Aorta (tissue), 5 donors: ENCODE measurements around the gene MAPK4. TPM values are rescaled to one million over a fixed set of nuclear protein-coding genes. Genes with fewer than 3 reads are reported as not detected.

Source experiments
- ATAC-seq: fragments of 200-7000 bp; cut with Tn5 transposase; one replicate; pipeline ENCODE4 v1.9.1; 2022; ENCODE audit warnings: moderate library complexity; ENCODE audit not compliant: low FRiP score
- DNase-seq, 2 donors: peaks; one replicate each; pipeline ENCODE4 v3.0.0-alpha.2; 2020
- H3K27ac ChIP-seq, 2 donors: one replicate each; pipeline ENCODE4 v1.5.1; 2013; ENCODE audit warnings: low read length in 2 of 2, mild to moderate bottlenecking in 2 of 2, moderate library complexity in 2 of 2, control low read depth in 1 of 2, inconsistent platforms in 1 of 2, low read depth in 1 of 2
- H3K27me3 ChIP-seq, 2 donors: one replicate each; pipeline ENCODE4 v1.6.1; 2013; ENCODE audit warnings: control low read depth in 1 of 2, low read length in 1 of 2, mild to moderate bottlenecking in 1 of 2, moderate library complexity in 1 of 2; ENCODE audit not compliant: insufficient read depth in 2 of 2, control insufficient read depth in 1 of 2
- H3K36me3 ChIP-seq, 2 donors: one replicate each; pipeline ENCODE4 v1.6.1; 2013; ENCODE audit warnings: control low read depth in 1 of 2, low read length in 1 of 2, mild to moderate bottlenecking in 1 of 2; ENCODE audit not compliant: insufficient read depth in 2 of 2, control insufficient read depth in 1 of 2
- H3K4me1 ChIP-seq, 2 donors: one replicate each; pipeline ENCODE4 v1.6.1; 2013; ENCODE audit warnings: low read length in 2 of 2, control low read depth in 1 of 2, mild to moderate bottlenecking in 1 of 2, moderate library complexity in 1 of 2; ENCODE audit not compliant: insufficient read depth in 2 of 2, control insufficient read depth in 1 of 2
- H3K4me3 ChIP-seq, 2 donors: one replicate each; pipeline ENCODE4 v1.5.1; 2013; ENCODE audit warnings: low read length in 2 of 2, control low read depth in 1 of 2, mild to moderate bottlenecking in 1 of 2
- H3K9me3 ChIP-seq: one replicate; pipeline ENCODE4 v1.6.1; 2013; ENCODE audit warnings: mild to moderate bottlenecking, low read length; ENCODE audit not compliant: control insufficient read depth
- WGBS, 2 donors: extraction: QIAGEN DNeasy Blood & Tissue Kit; methylation state at CpG; one replicate each; pipeline ENCODE4 v1.1.7; 2013; 5-methylcytosine and 5-hydroxymethylcytosine counted together
- intact Hi-C, 2 donors: fragments of 100-400 bp; cut with DNase I; formaldehyde crosslinking; loops; one replicate each; pipeline versions ENCODE4 v1.14.2 to v1.15.0; 2022
- polyA plus RNA-seq, 2 donors: library from polyadenylated mRNA; stranded (reverse); fragments of 200-250 nt; gene quantifications; one replicate each; pipeline ENCODE4 v1.2.3, GENCODE V29; 2013
- total RNA-seq, 2 donors: library from RNA; stranded (reverse); fragmentation: NEBNext Ultra II Directional; extraction: Animal tissue kit (Norgen Biotek cat#: 25700); gene quantifications; one replicate each; pipeline ENCODE4 v1.2.1, GENCODE V29; 2021
- donor health status: healthy with polysubstance abuse.
- donor health status: Bipolar disorder and iron deficiency.
- donor health status: DM: no; HTN: no; CAD: no.
- donor health status: DM: no; HTN: no; CAD: no.
- donor health status: DM: yes; HTN: yes; CAD: no.

MAPK4 gene
- total and polyA plus RNA-seq, 4 donors, result 1.1 to 4.2 (median 1.5) TPM

GRCh38 chr18:50656841-50657470 lies 97.1 kb downstream of the MAPK4 start:
- H3K9me3 ChIP-seq, result no peaks in the 10 kb centered on the region
- H3K4me3 ChIP-seq, result no peak overlapping the region
- 83 to 86% methylated on average over 8 of the region's 8 CpGs for WGBS, 2 donors
- H3K27ac ChIP-seq, result no peak overlapping the region
- DNase-seq (peak in 1 of 2 donors; percentile 45), ATAC-seq (no peak)
- no peaks in the 10 kb centered on the region for H3K27me3 ChIP-seq
- intact Hi-C loops, result no loop called here
- H3K36me3 ChIP-seq, result no peaks in the 10 kb centered on the region
- H3K4me1 ChIP-seq, result no peaks in the 10 kb centered on the region

GRCh38 chr18:50658601-50659000 lies 98.7 kb downstream of the MAPK4 start:
- Histone ChIP-seq H3K4me1 (no peaks in the 10 kb centered on the region), H3K36me3 (no peaks in the 10 kb centered on the region), H3K4me3 (no peak overlapping the region), H3K27me3 (no peaks in the 10 kb centered on the region), H3K27ac (no peak overlapping the region), H3K9me3 (no peaks in the 10 kb centered on the region)
- ATAC-seq (no peak), DNase-seq (peak in 1 of 2 donors; percentile 40)
- WGBS, 2 donors, result 96% methylated on average over 5 of the region's 5 CpGs
- intact Hi-C loops, result no loop called here

- intact Hi-C loops, result no loop called here
- H3K4me3 ChIP-seq, result no peak overlapping the region
- H3K4me1 ChIP-seq, result no peaks in the 10 kb centered on the region
- WGBS, 2 donors, result 40% methylated on average over 13 of the region's 13 CpGs
- peak; percentile 26 for ATAC-seq
- H3K27me3 ChIP-seq, result no peaks in the 10 kb centered on the region
- H3K36me3 ChIP-seq, result no peaks in the 10 kb centered on the region
- peak overlapping the region in 1 of 2 donors; percentile 19 for H3K27ac ChIP-seq
- no peaks in the 10 kb centered on the region for H3K9me3 ChIP-seq
- DNase-seq, result peak in 1 of 2 donors; percentile 46
Measured at GRCh38 chr18:50659091-50660003, 99.5 kb downstream of the MAPK4 start.

- no peak for DNase-seq
- no peaks in the 10 kb centered on the region for H3K9me3 ChIP-seq
- intact Hi-C loops, result no loop called here
- H3K27me3 ChIP-seq, result no peaks in the 10 kb centered on the region
- H3K4me3 ChIP-seq, result no peak overlapping the region
- no peak for ATAC-seq
- no peaks in the 10 kb centered on the region for H3K36me3 ChIP-seq
- WGBS, 2 donors, result 93 to 100% methylated on average over 1 of the region's 1 CpG
- no peak overlapping the region for H3K27ac ChIP-seq
- peaks cover 0 to 1% of the 10 kb centered on the region in 2 donors for H3K4me1 ChIP-seq
Measured at GRCh38 chr18:50661013-50661412, 101.1 kb downstream of the MAPK4 start.

GRCh38 chr18:50662177-50662576 lies 102.3 kb downstream of the MAPK4 start:
- intact Hi-C loops, result no loop called here

GRCh38 chr18:50662775-50663383 lies 103.0 kb downstream of the MAPK4 start:
- WGBS, 2 donors, result 55 to 68% methylated on average over 10 of the region's 10 CpGs
- Histone ChIP-seq H3K4me3 (no peak overlapping the region), H3K27ac (no peak overlapping the region), H3K36me3 (no peaks in the 10 kb centered on the region), H3K9me3 (no peaks in the 10 kb centered on the region), H3K4me1 (peaks cover 0 to 3% of the 10 kb centered on the region in 2 donors), H3K27me3 (no peaks in the 10 kb centered on the region)
- DNase-seq, result peak in 1 of 2 donors; percentile 27
- intact Hi-C loops, result no loop called here
- no peak for ATAC-seq

More at GRCh38 chr18:50662177-50662576, 102.3 kb downstream of the MAPK4 start:
- Histone ChIP-seq H3K27ac (no peak overlapping the region), H3K4me3 (no peak overlapping the region), H3K4me1 (peaks cover 0 to 3% of the 10 kb centered on the region in 2 donors), H3K27me3 (no peaks in the 10 kb centered on the region), H3K9me3 (no peaks in the 10 kb centered on the region), H3K36me3 (no peaks in the 10 kb centered on the region)
- 84 to 89% methylated on average over 3 of the region's 3 CpGs for WGBS, 2 donors
- ATAC-seq (no peak), DNase-seq (no peak)

- ATAC-seq (no peak), DNase-seq (peak in 1 of 2 donors; percentile 70)
- WGBS, 2 donors, result 93 to 96% methylated on average over 40 of the region's 40 CpGs
- Histone ChIP-seq H3K27ac (no peak overlapping the region), H3K4me3 (no peak overlapping the region), H3K27me3 (no peaks in the 10 kb centered on the region), H3K9me3 (no peaks in the 10 kb centered on the region), H3K36me3 (no peaks in the 10 kb centered on the region), H3K4me1 (peaks cover 0 to 3% of the 10 kb centered on the region in 2 donors)
- intact Hi-C loops, result no loop called here
Measured at GRCh38 chr18:50663626-50664441, 103.9 kb downstream of the MAPK4 start.

GRCh38 chr18:50665015-50665414 lies 105.1 kb downstream of the MAPK4 start:
- intact Hi-C loops, result no loop called here
- no peaks in the 10 kb centered on the region for H3K36me3 ChIP-seq
- H3K9me3 ChIP-seq, result no peaks in the 10 kb centered on the region
- no peak overlapping the region for H3K27ac ChIP-seq
- no peak for ATAC-seq
- H3K27me3 ChIP-seq, result no peaks in the 10 kb centered on the region
- peak in 1 of 2 donors; percentile 51 for DNase-seq
- H3K4me3 ChIP-seq, result no peak overlapping the region
- H3K4me1 ChIP-seq, result peaks cover 0 to 3% of the 10 kb centered on the region in 2 donors
- WGBS, 2 donors, result 71 to 79% methylated on average over 6 of the region's 6 CpGs
